Activated effector memory CD4-positive, alpha-beta T cell treated with Interleukin-2 at 50 U/mL for 16 hours (primary cell): Measurements from ENCODE around the gene EIF1AX.

Experiments
- DNase-seq: peaks from one replicate; pipeline ENCODE4 v3.0.0-alpha.2; 2020

The EIF1AX gene

GRCh38 chrX:20124964-20125363 lies 16.7 kb downstream of the EIF1AX start:
- no peak for DNase-seq

- no peak for DNase-seq
These were observed 23.4 kb downstream of the EIF1AX start for GRCh38 chrX:20118065-20118824.

DNA sequence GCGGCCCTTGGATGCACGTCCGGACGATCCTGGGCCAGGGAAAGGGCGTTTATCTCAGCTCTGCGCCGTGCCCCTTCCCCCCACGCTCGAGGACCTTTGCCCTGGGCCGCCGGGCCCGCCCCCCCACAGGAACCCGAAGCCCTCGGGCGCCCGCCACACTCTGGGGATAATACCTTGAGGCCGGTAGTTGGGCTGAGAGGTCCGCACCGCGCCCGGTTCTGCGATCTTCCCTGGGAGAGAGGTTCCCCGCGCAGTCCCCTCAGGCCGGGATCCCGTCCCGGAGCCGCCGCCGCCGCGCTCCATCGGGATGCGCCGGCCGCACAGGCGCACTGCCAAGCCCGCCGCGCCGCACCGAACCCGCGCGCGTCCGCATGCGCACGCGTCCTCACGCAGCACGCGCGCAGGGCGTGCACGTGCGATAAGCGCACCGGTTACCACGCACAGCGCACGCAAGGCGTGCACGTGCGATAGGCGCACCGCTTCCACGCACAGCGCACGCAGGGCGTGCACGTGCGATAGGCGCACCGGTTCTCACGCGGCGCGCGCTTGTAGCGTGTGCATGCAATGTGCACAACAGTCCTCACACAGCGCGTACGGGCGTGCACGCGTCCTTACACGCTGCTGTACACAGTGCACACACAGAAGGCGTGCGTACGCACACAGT lies 24.9 kb downstream of the EIF1AX start, which contains the start of gene MAP7D2:
MAP7D2 (minus strand) TSS at position 331 of the 664 bp plus-strand sequence; CDS start at position 303, 28 bp downstream.
- DNase-seq, result no peak

GRCh38 chrX:20116087-20116576 lies 25.5 kb downstream of the EIF1AX start:
- no peak for DNase-seq

GRCh38 chrX:20112022-20112774 lies 29.4 kb downstream of the EIF1AX start:
- DNase-seq, result no peak

DNA sequence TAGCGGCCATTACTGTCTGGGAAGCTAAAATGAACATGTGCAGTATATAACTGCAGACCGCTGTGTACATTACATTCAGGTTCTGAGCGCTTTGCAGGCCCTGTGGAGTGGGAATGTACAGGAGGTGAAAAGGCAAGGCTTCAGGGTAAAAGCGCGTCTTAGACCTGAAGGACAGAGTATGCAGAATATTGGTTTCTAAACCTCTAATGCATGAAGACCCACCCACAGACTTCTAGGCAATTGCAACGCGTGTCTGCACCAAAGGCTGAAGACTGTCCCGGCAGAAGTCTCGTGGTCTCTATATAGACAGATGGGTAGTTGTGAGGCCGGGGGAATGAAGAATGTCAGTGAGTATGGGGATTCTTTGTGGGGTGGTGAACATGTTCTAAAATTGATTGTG lies 30.4 kb downstream of the EIF1AX start:
- DNase-seq, result no peak

DNA sequence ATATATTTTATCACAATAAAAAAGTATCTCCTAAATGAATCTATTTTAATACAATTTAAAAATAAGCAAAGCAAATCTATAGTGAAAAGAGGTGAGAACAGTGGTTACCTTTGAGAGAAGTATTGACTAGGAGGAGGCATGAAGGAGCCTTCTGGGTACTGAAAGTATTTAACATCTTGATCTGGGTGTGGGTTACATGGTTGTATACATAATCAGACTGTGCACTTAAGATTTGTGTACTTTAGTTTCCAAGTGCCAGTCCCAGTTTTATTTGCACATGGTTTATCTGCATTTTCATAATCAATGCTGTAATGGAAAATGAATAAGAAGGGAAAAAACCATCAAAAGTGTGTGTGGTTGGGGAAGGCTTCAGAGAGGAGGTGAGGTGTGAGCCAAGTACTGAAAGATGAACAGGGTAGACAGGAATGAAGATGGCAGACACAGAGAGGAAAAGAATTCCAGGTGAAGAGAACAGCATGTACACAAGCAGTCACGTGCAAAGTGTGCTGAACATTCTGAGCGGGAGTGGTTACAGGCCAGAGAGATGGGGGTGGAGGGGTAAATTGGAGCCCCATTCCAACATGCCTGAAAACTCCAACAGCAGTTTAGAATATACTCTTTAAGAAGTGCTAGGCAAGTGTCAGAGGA lies 39.6 kb downstream of the EIF1AX start:
- no peak for DNase-seq

DNA sequence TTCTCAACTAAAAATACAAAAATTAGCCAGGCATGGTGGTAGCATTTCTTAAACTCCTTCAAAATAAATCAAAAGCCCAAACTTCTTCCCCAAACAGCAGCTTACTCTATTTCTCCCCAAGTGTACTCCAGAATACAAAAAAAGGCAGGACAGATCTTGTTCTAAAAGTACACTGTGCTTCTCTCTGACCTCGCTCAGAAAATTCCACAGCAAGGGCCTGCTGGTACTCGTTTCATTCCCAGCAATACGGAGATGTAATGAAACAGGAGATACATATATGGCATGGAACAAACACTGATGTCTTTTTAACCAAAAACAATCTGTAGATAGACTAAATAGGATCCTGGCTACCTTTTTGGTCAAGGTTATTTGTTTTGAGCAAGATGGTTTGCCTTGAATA lies 50.1 kb downstream of the EIF1AX start:
- DNase-seq, result no peak

DNA sequence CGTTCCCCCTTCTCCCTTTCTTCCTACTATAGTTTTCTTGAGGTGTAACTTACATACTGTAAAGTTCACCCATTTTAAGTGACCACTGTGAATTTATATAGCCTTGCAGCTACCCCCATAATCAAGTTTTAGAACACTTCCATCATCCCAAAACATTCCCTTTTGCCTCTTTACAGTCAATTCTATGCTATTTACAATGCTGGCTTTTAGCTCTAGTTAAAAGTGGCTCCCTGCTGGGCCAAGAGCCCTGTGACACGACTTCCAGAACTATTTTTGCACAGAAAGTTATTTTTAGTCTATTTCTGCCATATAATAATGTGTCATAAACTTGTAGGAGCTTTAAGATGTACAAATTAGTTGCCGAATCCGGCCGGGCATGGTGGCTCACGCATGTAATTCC lies 51.8 kb downstream of the EIF1AX start:
- DNase-seq, result no peak

GRCh38 chrX:20080277-20080676 lies 61.4 kb downstream of the EIF1AX start:
- DNase-seq, result no peak
